RCC 7860 (cell line): ENCODE results near the gene IRGM.
"Not testable (repeated sequence)": the region's sequence is repeated elsewhere in the genome, so short reads cannot be mapped to it uniquely, and the experiment has no call there.

ENCODE experiments used
- DNase-seq: peaks from one replicate; pipeline ENCODE4 v3.0.0-alpha.2; 2015; ENCODE audit warnings: low spot score
- FAIRE-seq: peaks from 2 replicates; lab custom pipeline; 2012; peaks lifted over from hg19 to GRCh38; lab: Jason Lieb, UNC

Gene IRGM

GRCh38 chr5:150846308-150846653 is at the start of gene IRGM:
Gene IRGM, plus strand, starts transcription at chr5:150846521. Its CDS starts 1,603 bp downstream, at chr5:150848124.
- DNase-seq, FAIRE-seq: not testable (repeated sequence)

- DNase-seq (no peak), FAIRE-seq (no peak)
These were observed 48.9 kb upstream of the IRGM start for GRCh38 chr5:150797384-150797783.

- peak; percentile 45 for DNase-seq
- FAIRE-seq: peak; percentile 77
These were observed 45.0 kb upstream of the IRGM start for GRCh38 chr5:150801117-150801927.

GRCh38 chr5:150804388-150804787 is 41.9 kb upstream of the IRGM start:
- FAIRE-seq: no peak
- DNase-seq: no peak

- FAIRE-seq (no peak), DNase-seq (no peak)
These were observed 37.0 kb upstream of the IRGM start for GRCh38 chr5:150809363-150809762.

GRCh38 chr5:150815010-150815409 is 31.3 kb upstream of the IRGM start:
- FAIRE-seq (no peak), DNase-seq (no peak)

- FAIRE-seq (no peak), DNase-seq (no peak)
These were observed 29.4 kb upstream of the IRGM start for GRCh38 chr5:150816946-150817345.

- no peak for FAIRE-seq
- no peak for DNase-seq
These were observed 16.6 kb upstream of the IRGM start for GRCh38 chr5:150829744-150830143.

GRCh38 chr5:150831821-150832220 is 14.5 kb upstream of the IRGM start:
- not testable (repeated sequence) for FAIRE-seq

GRCh38 chr5:150836064-150836463 is 10.3 kb upstream of the IRGM start:
- DNase-seq: no peak

More at GRCh38 chr5:150831821-150832220, 14.5 kb upstream of the IRGM start:
- DNase-seq: not testable (repeated sequence)

GRCh38 chr5:150836703-150837102 is 9.6 kb upstream of the IRGM start:
- FAIRE-seq (no peak), DNase-seq (no peak)

More at GRCh38 chr5:150836064-150836463, 10.3 kb upstream of the IRGM start:
- no peak for FAIRE-seq

- FAIRE-seq, DNase-seq: not testable (repeated sequence)
These were observed 999 bp upstream of the IRGM start for GRCh38 chr5:150845185-150845859.

- FAIRE-seq: peak; percentile 75
- DNase-seq: peak; percentile 73
These were observed 473 bp downstream of the IRGM start for GRCh38 chr5:150846654-150847333.

GRCh38 chr5:150847334-150847695 is 994 bp downstream of the IRGM start:
- no peak for DNase-seq
- FAIRE-seq: no peak

- no peak for FAIRE-seq
These were observed 1.9 kb downstream of the IRGM start for GRCh38 chr5:150848271-150848670.

GRCh38 chr5:150851039-150851438 is 4.7 kb downstream of the IRGM start:
- DNase-seq (no peak), FAIRE-seq (no peak)

More at GRCh38 chr5:150848271-150848670, 1.9 kb downstream of the IRGM start:
- no peak for DNase-seq

GRCh38 chr5:150853561-150853960 is 7.2 kb downstream of the IRGM start:
- no peak for DNase-seq
- FAIRE-seq: no peak

GRCh38 chr5:150856700-150857099 is 10.4 kb downstream of the IRGM start:
- not testable (repeated sequence) for FAIRE-seq, DNase-seq

GRCh38 chr5:150860246-150860821 is 14.0 kb downstream of the IRGM start:
- no peak for DNase-seq
- no peak for FAIRE-seq

GRCh38 chr5:150862070-150862469 is 15.7 kb downstream of the IRGM start:
- DNase-seq (no peak), FAIRE-seq (no peak)

- no peak for FAIRE-seq
- DNase-seq: no peak
These were observed 33.0 kb downstream of the IRGM start for GRCh38 chr5:150879358-150879757.
